Natural killer cell (primary cell): ENCODE results near the gene WDHD1. TPM values are rescaled to one million over a fixed set of nuclear protein-coding genes. Genes with fewer than 3 reads are reported as not detected.

Experiments
- ATAC-seq, 3 donors: fragments of 150-1000 bp in 2 of 3; fragments of 200-7000 bp in 1 of 3; cut with Tn5 transposase; 1 replicate in 1 of 3; 2 replicates in 2 of 3; pipeline ENCODE4 v1.10.0; 2021; ENCODE audit warnings: mild to moderate bottlenecking in 2 of 3, moderate library complexity in 2 of 3
- DNase-seq, 2 donors: peaks; one replicate each; pipeline versions ENCODE4 v3.0.0 to v3.0.0-alpha.2; 2013 to 2021; ENCODE audit warnings: mixed read lengths in 1 of 2
- H3K27ac ChIP-seq: one replicate; pipeline ENCODE4 v1.5.1; 2013; ENCODE audit warnings: mild to moderate bottlenecking, low read length
- H3K27me3 ChIP-seq: one replicate; pipeline ENCODE4 v1.6.1; 2013; ENCODE audit warnings: low read length; ENCODE audit not compliant: control insufficient read depth, insufficient read depth
- H3K36me3 ChIP-seq: one replicate; pipeline ENCODE4 v1.6.1; 2013; ENCODE audit warnings: low read length; ENCODE audit not compliant: control insufficient read depth, insufficient read depth
- H3K4me1 ChIP-seq: one replicate; pipeline ENCODE4 v1.6.1; 2013; ENCODE audit warnings: low read length; ENCODE audit not compliant: control insufficient read depth, insufficient read depth
- H3K4me3 ChIP-seq: one replicate; pipeline ENCODE4 v1.5.1; 2013; ENCODE audit warnings: low read length
- H3K9me3 ChIP-seq: one replicate; pipeline ENCODE4 v1.6.1; 2013; ENCODE audit warnings: low read length; ENCODE audit not compliant: control insufficient read depth, insufficient read depth
- H3K27ac Mint-ChIP-seq, 2 donors: one replicate each; pipeline ENCODE4 v1.8.0; 2022; ENCODE audit warnings: mild to moderate bottlenecking in 2 of 2, mixed read lengths in 2 of 2, moderate library complexity in 1 of 2
- H3K27me3 Mint-ChIP-seq, 2 donors: one replicate each; pipeline ENCODE4 v1.8.0; 2022; ENCODE audit warnings: low read depth in 2 of 2, mixed read lengths in 2 of 2
- H3K36me3 Mint-ChIP-seq: one replicate; pipeline ENCODE4 v1.8.0; 2022; ENCODE audit warnings: mixed read lengths
- H3K4me1 Mint-ChIP-seq, 2 donors: one replicate each; pipeline ENCODE4 v1.8.0; 2022; ENCODE audit warnings: mixed read lengths in 2 of 2
- H3K4me3 Mint-ChIP-seq: one replicate; pipeline ENCODE4 v1.8.0; 2022; ENCODE audit warnings: mild to moderate bottlenecking, moderate library complexity, mixed read lengths
- H3K9me3 Mint-ChIP-seq, 2 donors: one replicate each; pipeline ENCODE4 v1.8.0; 2022; ENCODE audit warnings: mixed read lengths in 2 of 2
- CTCF ChIP-seq: fragments of 200-600 bp; IDR thresholded peaks from one replicate; pipeline ENCODE4 v1.8.0; 2022; ENCODE audit warnings: antibody characterized with exemption
- WGBS: methylation state at CpG from one replicate; pipeline ENCODE4 v1.1.7; 2013; ENCODE audit warnings: missing lambda C conversion rate; ENCODE audit not compliant: insufficient coverage; 5-methylcytosine and 5-hydroxymethylcytosine counted together
- intact Hi-C: fragments of 100-400 bp; cut with micrococcal nuclease; formaldehyde crosslinking; loops from one replicate; pipeline ENCODE4 v1.14.2; 2022
- total RNA-seq, 4 donors: library from RNA; stranded (reverse); fragments of 120-200 nt in 1 of 4; gene quantifications; one replicate each; pipeline versions ENCODE4 v1.2.3 to v1.2.4, GENCODE V29; 2013 to 2022

WDHD1 gene
- total RNA-seq, 3 donors from 2014 or later (not counting 1 experiment from before 2014, with no cell fraction given) = 4.5 to 5.4 (median 5.3) TPM

- Mint-ChIP-seq H3K4me1 (peaks cover 52 to 62% of the 10 kb centered on the region in 2 donors), H3K27ac (peak overlapping the region in 1 of 2 donors; percentile 10), H3K36me3 (no peaks in the 10 kb centered on the region), H3K9me3 (no peaks in the 10 kb centered on the region), H3K27me3 (no peaks in the 10 kb centered on the region), H3K4me3 (no peak overlapping the region)
- Histone ChIP-seq H3K27ac (no peak overlapping the region), H3K36me3 (no peaks in the 10 kb centered on the region), H3K4me1 (no peaks in the 10 kb centered on the region), H3K4me3 (no peak overlapping the region), H3K9me3 (no peaks in the 10 kb centered on the region), H3K27me3 (no peaks in the 10 kb centered on the region)
- WGBS = 92% methylated on average over 1 of the region's 3 CpGs
- peak in 1 of 2 donors; percentile 71 for DNase-seq
- intact Hi-C loops = loop anchor here (1.0 kb wide), 1 partner anchor 12 kb away; no protein-coding TSS in a partner anchor
- ATAC-seq = peak; percentile 73 to 96 (median 83)
- TF ChIP-seq CTCF = peak; percentile 97
Observed at GRCh38 chr14:54893151-54893760, 133.6 kb downstream of the WDHD1 start.

DNA sequence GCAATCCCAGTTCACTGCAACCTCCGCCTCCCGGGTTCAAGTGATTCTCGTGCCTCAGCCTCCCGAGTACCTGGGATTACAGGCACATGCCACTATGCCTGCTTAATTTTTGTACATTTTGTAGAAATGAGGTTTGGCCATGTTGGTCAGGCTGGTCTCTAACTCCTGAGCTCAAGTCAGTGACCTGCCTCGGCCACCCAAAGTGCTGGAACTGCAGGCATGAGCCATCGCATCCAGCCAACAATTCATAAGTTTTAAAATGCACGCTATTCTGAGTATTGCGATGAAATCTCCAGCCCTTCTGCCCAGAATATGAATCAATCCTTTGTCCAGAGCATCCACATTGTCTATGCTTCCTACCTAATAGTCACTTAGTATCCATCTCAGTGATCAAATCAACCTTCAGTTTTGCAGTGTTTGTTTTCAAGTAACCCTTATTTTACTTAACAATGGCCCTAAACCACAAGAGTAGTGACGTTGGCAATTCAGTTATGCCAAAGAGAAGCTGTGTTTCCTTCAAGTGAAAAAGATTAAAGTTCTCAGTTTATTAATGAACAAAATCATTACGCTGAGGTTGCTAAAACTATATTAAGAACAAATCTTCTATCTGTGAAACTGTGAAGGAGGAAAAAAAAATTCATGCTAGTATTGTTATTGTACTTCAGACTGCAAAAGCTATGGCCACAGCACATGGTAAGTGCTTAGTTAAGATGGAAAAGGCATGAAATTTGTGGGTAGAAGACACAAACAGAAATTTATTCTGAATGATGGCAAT is 135.2 kb downstream of the WDHD1 start:
- Mint-ChIP-seq H3K27me3 (no peaks in the 10 kb centered on the region), H3K9me3 (no peaks in the 10 kb centered on the region), H3K36me3 (no peaks in the 10 kb centered on the region), H3K4me3 (no peak overlapping the region), H3K27ac (peak overlapping the region in 1 of 2 donors; percentile 57), H3K4me1 (peaks cover 60 to 70% of the 10 kb centered on the region in 2 donors)
- DNase-seq (no peak), ATAC-seq (no peak)
- intact Hi-C loops = no loop called here
- Histone ChIP-seq H3K4me1 (no peaks in the 10 kb centered on the region), H3K4me3 (no peak overlapping the region), H3K27ac (no peak overlapping the region), H3K36me3 (no peaks in the 10 kb centered on the region), H3K9me3 (no peaks in the 10 kb centered on the region), H3K27me3 (no peaks in the 10 kb centered on the region)
- 96% methylated on average over 8 of the region's 10 CpGs for WGBS
- no peak for TF ChIP-seq CTCF

DNA sequence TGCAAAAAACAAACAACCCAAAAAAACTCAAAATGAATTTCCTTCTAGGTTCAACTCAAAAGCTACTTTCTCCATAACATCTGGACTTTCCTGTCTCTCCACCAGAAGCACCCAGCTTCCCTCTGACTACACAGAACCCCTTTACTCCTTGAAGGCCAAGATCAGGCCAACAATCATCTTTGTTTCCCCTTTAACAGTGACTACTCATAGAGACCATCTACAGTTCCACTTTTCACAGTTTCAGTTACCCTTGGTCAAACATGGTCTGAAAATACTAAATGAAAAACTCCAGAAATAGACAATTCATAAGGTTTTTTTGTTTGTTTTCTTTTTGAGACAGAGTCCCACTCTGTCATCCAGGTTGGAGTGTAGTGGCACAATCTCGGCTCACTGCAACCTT is 136.1 kb downstream of the WDHD1 start:
- TF ChIP-seq CTCF = no peak
- no peaks in the 10 kb centered on the region for H3K27me3 Mint-ChIP-seq
- no peak for ATAC-seq
- H3K4me3 Mint-ChIP-seq = no peak overlapping the region
- H3K4me3 ChIP-seq = no peak overlapping the region
- no peaks in the 10 kb centered on the region for H3K9me3 Mint-ChIP-seq
- H3K4me1 ChIP-seq = no peaks in the 10 kb centered on the region
- no peaks in the 10 kb centered on the region for H3K9me3 ChIP-seq
- H3K27me3 ChIP-seq = no peaks in the 10 kb centered on the region
- 87% methylated on average over 1 of the region's 1 CpG for WGBS
- no peak for DNase-seq
- peak overlapping the region in 1 of 2 donors; percentile 28 for H3K27ac Mint-ChIP-seq
- intact Hi-C loops = no loop called here
- H3K36me3 ChIP-seq = no peaks in the 10 kb centered on the region
- no peak overlapping the region for H3K27ac ChIP-seq
- peaks cover 63 to 67% of the 10 kb centered on the region in 2 donors for H3K4me1 Mint-ChIP-seq
- H3K36me3 Mint-ChIP-seq = no peaks in the 10 kb centered on the region
